Gastrocnemius medialis (tissue), 4 donors: ENCODE data around the gene GJB4.

ENCODE experiments used
- POLR2A ChIP-seq, 2 donors: fragments of 450-650 bp; IDR thresholded peaks; one replicate each; pipeline ENCODE4 v1.6.1; 2017; ENCODE audit warnings: antibody characterized with exemption in 2 of 2, mild to moderate bottlenecking in 2 of 2, moderate library complexity in 2 of 2
- TF ChIP-seq, protein P1 (sequence below), 5 experiments: fragments of 450-650 bp in 3 of 5; fragments of 200-600 bp in 2 of 5; sonication (generic) in 2 of 5; IDR thresholded peaks in 4 of 5; conservative IDR thresholded peaks in 1 of 5; 1 replicate in 4 of 5; 2 replicates in 1 of 5; pipeline ENCODE4 v1.5.1; 2016 to 2019; ENCODE audit warnings: antibody characterized with exemption in 5 of 5, mild to moderate bottlenecking in 3 of 5, moderate library complexity in 3 of 5

DNA sequence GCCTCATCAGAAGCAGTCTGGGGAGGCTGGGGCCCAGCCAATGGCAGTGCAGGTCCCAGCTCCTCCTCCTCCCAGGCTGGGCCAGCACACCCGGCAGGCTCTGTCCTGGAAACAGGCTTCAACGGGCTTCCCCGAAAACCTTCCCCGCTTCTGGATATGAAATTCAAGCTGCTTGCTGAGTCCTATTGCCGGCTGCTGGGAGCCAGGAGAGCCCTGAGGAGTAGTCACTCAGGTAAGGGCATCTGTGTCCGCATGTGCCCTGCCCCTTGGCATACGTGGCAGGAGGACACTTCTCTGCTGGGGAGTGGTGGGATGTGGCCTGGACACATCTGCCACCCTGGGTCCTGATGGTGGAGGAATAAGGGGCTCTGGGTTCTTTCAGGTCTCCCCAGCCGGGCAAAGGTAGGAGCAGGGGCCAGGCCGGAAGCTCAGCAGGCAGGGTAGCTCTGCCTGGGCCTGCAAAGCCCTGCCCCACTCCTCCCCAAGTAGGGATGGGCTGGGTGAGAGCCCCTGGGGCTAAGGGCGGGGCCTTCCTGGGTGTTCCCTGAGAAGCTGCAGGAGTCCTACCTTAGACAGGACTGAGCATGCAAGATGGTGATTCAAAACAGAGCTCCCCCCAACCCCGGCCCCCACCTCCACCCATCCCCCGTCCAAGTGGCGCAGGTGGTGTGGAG lies 4.4 kb upstream of the GJB4 start, which contains the start of gene GJB5:
- TF ChIP-seq, protein P1, sequence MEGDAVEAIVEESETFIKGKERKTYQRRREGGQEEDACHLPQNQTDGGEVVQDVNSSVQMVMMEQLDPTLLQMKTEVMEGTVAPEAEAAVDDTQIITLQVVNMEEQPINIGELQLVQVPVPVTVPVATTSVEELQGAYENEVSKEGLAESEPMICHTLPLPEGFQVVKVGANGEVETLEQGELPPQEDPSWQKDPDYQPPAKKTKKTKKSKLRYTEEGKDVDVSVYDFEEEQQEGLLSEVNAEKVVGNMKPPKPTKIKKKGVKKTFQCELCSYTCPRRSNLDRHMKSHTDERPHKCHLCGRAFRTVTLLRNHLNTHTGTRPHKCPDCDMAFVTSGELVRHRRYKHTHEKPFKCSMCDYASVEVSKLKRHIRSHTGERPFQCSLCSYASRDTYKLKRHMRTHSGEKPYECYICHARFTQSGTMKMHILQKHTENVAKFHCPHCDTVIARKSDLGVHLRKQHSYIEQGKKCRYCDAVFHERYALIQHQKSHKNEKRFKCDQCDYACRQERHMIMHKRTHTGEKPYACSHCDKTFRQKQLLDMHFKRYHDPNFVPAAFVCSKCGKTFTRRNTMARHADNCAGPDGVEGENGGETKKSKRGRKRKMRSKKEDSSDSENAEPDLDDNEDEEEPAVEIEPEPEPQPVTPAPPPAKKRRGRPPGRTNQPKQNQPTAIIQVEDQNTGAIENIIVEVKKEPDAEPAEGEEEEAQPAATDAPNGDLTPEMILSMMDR (IDR thresholded peaks at IDR 0.05 in 4 of 5, conservative IDR thresholded peaks at IDR 0.05 in 1 of 5), result no peak
- no peak for TF ChIP-seq POLR2A (IDR thresholded peaks at IDR 0.05)
